Fibroblast of lung (primary cell): ENCODE measurements around the gene EPRS1. TPM values are rescaled to one million over a fixed set of nuclear protein-coding genes. Genes with fewer than 3 reads are reported as not detected.
A peak's percentile ranks its signal among the peaks of the same experiment; 100 is the strongest.

Experiments
- DNase-seq, 2 donors: peaks; one replicate each; pipeline versions ENCODE4 v3.0.0 to v3.0.0-alpha.2; 2010; ENCODE audit warnings: low read depth in 2 of 2
- H2AFZ ChIP-seq: 2 replicates; pipeline ENCODE4 v1.5.1; 2012; ENCODE audit warnings: low read length, control low read depth, inconsistent platforms
- H3K27ac ChIP-seq: 2 replicates; pipeline ENCODE4 v1.5.1; 2011; ENCODE audit warnings: low read length, control low read depth; ENCODE audit not compliant: insufficient read depth
- H3K27me3 ChIP-seq: 2 replicates; pipeline ENCODE4 v1.5.1; 2011; ENCODE audit warnings: mild to moderate bottlenecking, low read length; ENCODE audit not compliant: control insufficient read depth, insufficient read depth
- H3K36me3 ChIP-seq: 2 replicates; pipeline ENCODE4 v1.5.1; 2011; ENCODE audit warnings: low read length; ENCODE audit not compliant: control insufficient read depth, insufficient read depth
- H3K4me1 ChIP-seq: 2 replicates; pipeline ENCODE4 v1.5.1; 2011; ENCODE audit warnings: low read length; ENCODE audit not compliant: control insufficient read depth, insufficient read depth; ENCODE audit errors: extremely low read depth
- H3K4me2 ChIP-seq: 2 replicates; pipeline ENCODE4 v1.5.1; 2011; ENCODE audit warnings: low read length, control low read depth; ENCODE audit not compliant: insufficient read depth; ENCODE audit errors: extremely low read depth
- H3K4me3 ChIP-seq, 4 experiments: fragments of 200-600 bp in 1 of 4; sonication (generic) in 1 of 4; replicated peaks in 1 of 4; 2 replicates each; pipeline ENCODE4 v1.5.1; 2011 to 2016; ENCODE audit warnings: low read length in 4 of 4, low read depth in 3 of 4, mild to moderate bottlenecking in 3 of 4, control low read depth in 2 of 4, inconsistent platforms in 1 of 4, mixed read lengths in 1 of 4; ENCODE audit not compliant: insufficient read depth in 1 of 4; ENCODE audit errors: control extremely low read depth in 1 of 4
- H3K79me2 ChIP-seq: 2 replicates; pipeline ENCODE4 v1.5.1; 2012; ENCODE audit warnings: mild to moderate bottlenecking, low read length, inconsistent platforms; ENCODE audit not compliant: control insufficient read depth, insufficient read depth
- H3K9ac ChIP-seq: 2 replicates; pipeline ENCODE4 v1.5.1; 2011; ENCODE audit warnings: mild to moderate bottlenecking, low read length, control low read depth; ENCODE audit not compliant: insufficient read depth
- H3K9me3 ChIP-seq: 2 replicates; pipeline ENCODE4 v1.5.1; 2012; ENCODE audit warnings: low read depth, low read length; ENCODE audit not compliant: control insufficient read depth, insufficient read depth
- H4K20me1 ChIP-seq: 2 replicates; pipeline ENCODE4 v1.5.1; 2011; ENCODE audit warnings: low read length; ENCODE audit not compliant: control insufficient read depth, insufficient read depth; ENCODE audit errors: extremely low read depth
- EZH2 ChIP-seq: IDR thresholded peaks from 2 replicates; pipeline ENCODE4 v1.5.1; 2012; ENCODE audit warnings: low read length, control low read depth, mild to moderate bottlenecking; ENCODE audit errors: missing control alignments
- polyA plus RNA-seq, 2 donors: library from polyadenylated mRNA; depleted of rRNA in 1 of 2; stranded (reverse) in 1 of 2; unstranded in 1 of 2; fragments of >200 nt; gene quantifications; 2 replicates each; pipeline ENCODE4 v1.2.1, GENCODE V29; 2011 to 2012; ENCODE audit warnings: missing spikeins in 1 of 2
- total RNA-seq: library from RNA; depleted of rRNA; stranded (reverse); fragments of >200 nt; gene quantifications from 2 replicates; pipeline ENCODE4 v1.2.1, GENCODE V29; 2014
- TF ChIP-seq, protein P1 (sequence below), 2 donors: IDR thresholded peaks in 1 of 2; conservative IDR thresholded peaks in 1 of 2; 1 replicate in 1 of 2; 2 replicates in 1 of 2; pipeline ENCODE4 v1.5.1; 2011 to 2012; ENCODE audit warnings: low read length in 2 of 2, control low read depth in 1 of 2, inconsistent platforms in 1 of 2, low read depth in 1 of 2, mild to moderate bottlenecking in 1 of 2

Gene EPRS1
- total and polyA plus RNA-seq, 2 donors (not counting 1 experiment from before 2014, with no cell fraction given), result 103 to 273 TPM

GRCh38 chr1:220011620-220012019, 34.7 kb downstream of the EPRS1 start:
- H3K27ac ChIP-seq, result no peak overlapping the region
- no peak overlapping the region for H3K9ac ChIP-seq
- TF ChIP-seq, protein P1, sequence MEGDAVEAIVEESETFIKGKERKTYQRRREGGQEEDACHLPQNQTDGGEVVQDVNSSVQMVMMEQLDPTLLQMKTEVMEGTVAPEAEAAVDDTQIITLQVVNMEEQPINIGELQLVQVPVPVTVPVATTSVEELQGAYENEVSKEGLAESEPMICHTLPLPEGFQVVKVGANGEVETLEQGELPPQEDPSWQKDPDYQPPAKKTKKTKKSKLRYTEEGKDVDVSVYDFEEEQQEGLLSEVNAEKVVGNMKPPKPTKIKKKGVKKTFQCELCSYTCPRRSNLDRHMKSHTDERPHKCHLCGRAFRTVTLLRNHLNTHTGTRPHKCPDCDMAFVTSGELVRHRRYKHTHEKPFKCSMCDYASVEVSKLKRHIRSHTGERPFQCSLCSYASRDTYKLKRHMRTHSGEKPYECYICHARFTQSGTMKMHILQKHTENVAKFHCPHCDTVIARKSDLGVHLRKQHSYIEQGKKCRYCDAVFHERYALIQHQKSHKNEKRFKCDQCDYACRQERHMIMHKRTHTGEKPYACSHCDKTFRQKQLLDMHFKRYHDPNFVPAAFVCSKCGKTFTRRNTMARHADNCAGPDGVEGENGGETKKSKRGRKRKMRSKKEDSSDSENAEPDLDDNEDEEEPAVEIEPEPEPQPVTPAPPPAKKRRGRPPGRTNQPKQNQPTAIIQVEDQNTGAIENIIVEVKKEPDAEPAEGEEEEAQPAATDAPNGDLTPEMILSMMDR (conservative IDR thresholded peaks at IDR 0.05 in 1 of 2, IDR thresholded peaks at IDR 0.05 in 1 of 2; ENCODE audit: low read depth in 1 of 2, low read length in 2 of 2), result no peak
- TF ChIP-seq EZH2, result no peak
- no peaks in the 10 kb centered on the region for H3K79me2 ChIP-seq
- no peak overlapping the region for H3K4me2 ChIP-seq
- no peaks in the 10 kb centered on the region for H3K27me3 ChIP-seq
- peaks cover 2% of the 10 kb centered on the region for H3K36me3 ChIP-seq
- no peak overlapping the region for H2AFZ ChIP-seq
- no peaks in the 10 kb centered on the region for H3K9me3 ChIP-seq
- no peak overlapping the region for H3K4me3 ChIP-seq
- no peaks in the 10 kb centered on the region for H4K20me1 ChIP-seq
- no peak for DNase-seq
- peaks cover 7% of the 10 kb centered on the region for H3K4me1 ChIP-seq

- Histone ChIP-seq H3K4me3 (no peak overlapping the region), H3K36me3 (peaks cover 4% of the 10 kb centered on the region), H4K20me1 (no peaks in the 10 kb centered on the region), H3K4me2 (peak overlapping the region; percentile 57), H3K27ac (no peak overlapping the region), H3K9me3 (no peaks in the 10 kb centered on the region), H3K79me2 (no peaks in the 10 kb centered on the region), H2AFZ (no peak overlapping the region), H3K27me3 (no peaks in the 10 kb centered on the region), H3K9ac (no peak overlapping the region), H3K4me1 (no peaks in the 10 kb centered on the region)
- no peak for TF ChIP-seq EZH2
- TF ChIP-seq, protein P1 (conservative IDR thresholded peaks at IDR 0.05 in 1 of 2, IDR thresholded peaks at IDR 0.05 in 1 of 2; ENCODE audit: low read depth in 1 of 2, low read length in 2 of 2), result no peak
- DNase-seq, result peak in 1 of 2 donors; percentile 57
Observed at GRCh38 chr1:220007438-220007837, 38.9 kb downstream of the EPRS1 start.

GRCh38 chr1:220005489-220005888, 40.8 kb downstream of the EPRS1 start:
- Histone ChIP-seq H2AFZ (no peak overlapping the region), H3K79me2 (no peaks in the 10 kb centered on the region), H3K4me2 (no peak overlapping the region), H3K27me3 (no peaks in the 10 kb centered on the region), H3K4me1 (no peaks in the 10 kb centered on the region), H3K36me3 (peaks cover 2% of the 10 kb centered on the region), H3K4me3 (no peak overlapping the region), H4K20me1 (no peaks in the 10 kb centered on the region), H3K9ac (no peak overlapping the region), H3K9me3 (no peaks in the 10 kb centered on the region), H3K27ac (no peak overlapping the region)
- TF ChIP-seq EZH2, result no peak
- TF ChIP-seq, protein P1 (conservative IDR thresholded peaks at IDR 0.05 in 1 of 2, IDR thresholded peaks at IDR 0.05 in 1 of 2; ENCODE audit: low read depth in 1 of 2, low read length in 2 of 2), result no peak
- no peak for DNase-seq
